Liver (tissue), 9 donors: ENCODE measurements around the gene DIP2C. TPM values are rescaled to one million over a fixed set of nuclear protein-coding genes. Genes with fewer than 3 reads are reported as not detected.

Experiments used
- DNase-seq: peaks from one replicate; pipeline ENCODE4 v3.0.0-alpha.2; 2017; ENCODE audit warnings: low spot score
- H3K27ac ChIP-seq, 2 donors: one replicate each; pipeline ENCODE4 v1.7.0; 2013; ENCODE audit warnings: inconsistent platforms in 2 of 2, low read length in 2 of 2, control low read depth in 1 of 2, low read depth in 1 of 2, mild to moderate bottlenecking in 1 of 2
- H3K27me3 ChIP-seq, 4 donors: one replicate each; pipeline versions ENCODE4 v1.6.1 to v1.7.0; 2013; ENCODE audit warnings: low read length in 3 of 4, inconsistent platforms in 1 of 4, mild to moderate bottlenecking in 1 of 4, moderate library complexity in 1 of 4; ENCODE audit not compliant: control insufficient read depth in 4 of 4, insufficient read depth in 4 of 4
- H3K36me3 ChIP-seq, 4 donors: one replicate each; pipeline versions ENCODE4 v1.6.1 to v1.7.0; 2013; ENCODE audit warnings: low read length in 3 of 4, mild to moderate bottlenecking in 3 of 4, low read depth in 1 of 4, moderate library complexity in 1 of 4; ENCODE audit not compliant: control insufficient read depth in 4 of 4, insufficient read depth in 3 of 4
- H3K4me1 ChIP-seq, 4 donors: one replicate each; pipeline versions ENCODE4 v1.6.1 to v1.7.0; 2013; ENCODE audit warnings: low read length in 3 of 4, mild to moderate bottlenecking in 3 of 4, moderate library complexity in 1 of 4; ENCODE audit not compliant: control insufficient read depth in 4 of 4, insufficient read depth in 4 of 4
- H3K4me3 ChIP-seq, 3 donors: one replicate each; pipeline versions ENCODE4 v1.6.1 to v1.7.0; 2013; ENCODE audit warnings: low read length in 3 of 3, control low read depth in 1 of 3, low read depth in 1 of 3, mild to moderate bottlenecking in 1 of 3
- H3K9ac ChIP-seq, 2 donors: one replicate each; pipeline ENCODE4 v1.7.0; 2013; ENCODE audit warnings: low read length in 2 of 2, mild to moderate bottlenecking in 2 of 2, moderate library complexity in 2 of 2, control low read depth in 1 of 2, low read depth in 1 of 2
- H3K9me3 ChIP-seq, 4 donors: one replicate each; pipeline versions ENCODE4 v1.6.1 to v1.7.0; 2013; ENCODE audit warnings: low read length in 3 of 4; ENCODE audit not compliant: control insufficient read depth in 4 of 4
- ATF3 ChIP-seq: IDR thresholded peaks from 2 replicates; pipeline ENCODE4 v1.6.1; 2016; ENCODE audit warnings: antibody characterized with exemption
- EGR1 ChIP-seq, 2 donors: IDR thresholded peaks; 2 replicates each; pipeline ENCODE4 v1.6.1; 2016 to 2018; ENCODE audit warnings: antibody characterized with exemption in 2 of 2, low read depth in 2 of 2
- FOXA1 ChIP-seq: IDR thresholded peaks from 2 replicates; pipeline ENCODE4 v1.6.1; 2016; ENCODE audit warnings: antibody characterized with exemption
- FOXA2 ChIP-seq: IDR thresholded peaks from 2 replicates; pipeline ENCODE4 v1.6.1; 2016; ENCODE audit warnings: antibody characterized with exemption
- GABPA ChIP-seq, 2 donors: IDR thresholded peaks in 1 of 2; conservative IDR thresholded peaks in 1 of 2; 2 replicates each; pipeline ENCODE4 v1.6.1; 2016; ENCODE audit warnings: antibody characterized with exemption in 2 of 2, mild to moderate bottlenecking in 1 of 2, moderate library complexity in 1 of 2
- HNF4A ChIP-seq, 2 donors: conservative IDR thresholded peaks; 2 replicates each; pipeline ENCODE4 v1.6.1; 2016; ENCODE audit warnings: antibody characterized with exemption in 2 of 2, mild to moderate bottlenecking in 2 of 2
- HNF4G ChIP-seq: IDR thresholded peaks from 2 replicates; pipeline ENCODE4 v1.6.1; 2016; ENCODE audit warnings: antibody characterized with exemption
- JUND ChIP-seq, 2 donors: IDR thresholded peaks; 2 replicates each; pipeline ENCODE4 v1.6.1; 2016; ENCODE audit warnings: antibody characterized with exemption in 2 of 2
- MAX ChIP-seq: IDR thresholded peaks from 2 replicates; pipeline ENCODE4 v1.6.1; 2016; ENCODE audit warnings: antibody characterized with exemption
- NR2F2 ChIP-seq: IDR thresholded peaks from 2 replicates; pipeline ENCODE4 v1.6.1; 2016; ENCODE audit warnings: antibody characterized with exemption
- RAD21 ChIP-seq, 2 donors: IDR thresholded peaks; 2 replicates each; pipeline ENCODE4 v1.6.1; 2016; ENCODE audit warnings: antibody characterized with exemption in 2 of 2, mild to moderate bottlenecking in 2 of 2
- RXRA ChIP-seq, 2 donors: IDR thresholded peaks; 2 replicates each; pipeline ENCODE4 v1.6.1; 2017 to 2018; ENCODE audit warnings: antibody characterized with exemption in 2 of 2, mild to moderate bottlenecking in 1 of 2
- SP1 ChIP-seq: IDR thresholded peaks from 2 replicates; pipeline ENCODE4 v1.6.1; 2018; ENCODE audit warnings: antibody characterized with exemption, mild to moderate bottlenecking
- TAF1 ChIP-seq: conservative IDR thresholded peaks from 2 replicates; pipeline ENCODE4 v1.6.1; 2016; ENCODE audit warnings: antibody characterized with exemption, mild to moderate bottlenecking
- YY1 ChIP-seq: IDR thresholded peaks from 2 replicates; pipeline ENCODE4 v1.6.1; 2016; ENCODE audit warnings: antibody characterized with exemption, mild to moderate bottlenecking
- WGBS: extraction: QIAGEN DNeasy Blood & Tissue Kit; methylation state at CpG from one replicate; pipeline ENCODE4 v1.1.7; 2013; 5-methylcytosine and 5-hydroxymethylcytosine counted together
- polyA plus RNA-seq, 2 donors: library from polyadenylated mRNA; stranded (reverse) in 1 of 2; unstranded in 1 of 2; fragments of 200-250 nt in 1 of 2; fragments of >200 nt in 1 of 2; fragmentation: Nextera tagmentation in 1 of 2; extraction: Ambion mirVana in 1 of 2; gene quantifications; one replicate each; pipeline versions ENCODE4 v1.2.1 to v1.2.3, GENCODE V29; 2013 to 2015
- total RNA-seq, 2 donors: library from RNA; depleted of rRNA; stranded (reverse); fragments of >200 nt; gene quantifications; one replicate each; pipeline ENCODE4 v1.2.3, GENCODE V29; 2014
- TF ChIP-seq, protein P1 (sequence below): fragments of 150-350 bp; IDR thresholded peaks from 2 replicates; pipeline ENCODE4 v1.5.1; 2017; ENCODE audit warnings: improper control_type of control experiment, low read depth, low read length; ENCODE audit not compliant: missing input control
- TF ChIP-seq, protein P2 (sequence below): IDR thresholded peaks from 2 replicates; pipeline ENCODE4 v1.6.1; 2016; ENCODE audit warnings: antibody characterized with exemption
- TF ChIP-seq, protein P3 (sequence below): IDR thresholded peaks from 2 replicates; pipeline ENCODE4 v1.6.1; 2016; ENCODE audit warnings: antibody characterized with exemption, mild to moderate bottlenecking
- donor health status: healthy.
- donor health status: healthy.
- donor health status: healthy.
- donor health status: healthy.
- donor health status: healthy.

DIP2C gene
- total and polyA plus RNA-seq, 4 donors = 4.2 to 12.2 (median 5.7) TPM

DNA sequence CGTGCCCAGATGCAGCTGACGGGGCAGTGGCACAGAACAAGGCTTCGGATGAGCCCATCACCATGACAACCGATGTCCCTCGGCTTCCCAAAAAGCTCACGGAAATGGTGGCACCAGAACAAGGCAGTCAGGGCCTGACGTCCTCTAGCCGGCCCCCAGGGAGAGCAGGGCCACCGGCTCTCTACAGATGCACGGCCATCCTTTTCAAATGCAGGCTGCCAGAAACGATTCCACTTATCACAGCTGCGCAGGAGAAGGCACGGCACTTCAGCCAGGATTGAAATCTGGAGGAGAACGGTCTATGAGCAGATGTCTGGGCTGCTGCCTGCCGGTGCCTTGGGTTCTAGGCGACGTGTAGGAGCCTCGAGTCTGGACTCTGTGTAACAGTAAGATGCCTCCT is 330.4 kb downstream of the DIP2C start:
- no peak overlapping the region for H3K27ac ChIP-seq
- peaks cover 8 to 37% (median 19%) of the 10 kb centered on the region in 4 donors for H3K36me3 ChIP-seq
- TF ChIP-seq EGR1 (IDR thresholded peaks at IDR 0.05; ENCODE audit: low read depth in 2 of 2) (no peak), ATF3 (no peak), MAX (no peak), RAD21 (IDR thresholded peaks at IDR 0.05) (no peak), GABPA (IDR thresholded peaks at IDR 0.05 in 1 of 2, conservative IDR thresholded peaks at IDR 0.05 in 1 of 2) (no peak), HNF4G (no peak), NR2F2 (no peak), HNF4A (conservative IDR thresholded peaks at IDR 0.05) (no peak), TAF1 (no peak), SP1 (no peak), FOXA1 (no peak)
- H3K9ac ChIP-seq = no peak overlapping the region
- 97% methylated on average over 18 of the region's 18 CpGs for WGBS
- H3K27me3 ChIP-seq = no peaks in the 10 kb centered on the region
- no peak for DNase-seq
- no peaks in the 10 kb centered on the region for H3K9me3 ChIP-seq
- H3K4me3 ChIP-seq = no peak overlapping the region
- peaks cover 0 to 16% (median 13%) of the 10 kb centered on the region in 4 donors for H3K4me1 ChIP-seq

DNA sequence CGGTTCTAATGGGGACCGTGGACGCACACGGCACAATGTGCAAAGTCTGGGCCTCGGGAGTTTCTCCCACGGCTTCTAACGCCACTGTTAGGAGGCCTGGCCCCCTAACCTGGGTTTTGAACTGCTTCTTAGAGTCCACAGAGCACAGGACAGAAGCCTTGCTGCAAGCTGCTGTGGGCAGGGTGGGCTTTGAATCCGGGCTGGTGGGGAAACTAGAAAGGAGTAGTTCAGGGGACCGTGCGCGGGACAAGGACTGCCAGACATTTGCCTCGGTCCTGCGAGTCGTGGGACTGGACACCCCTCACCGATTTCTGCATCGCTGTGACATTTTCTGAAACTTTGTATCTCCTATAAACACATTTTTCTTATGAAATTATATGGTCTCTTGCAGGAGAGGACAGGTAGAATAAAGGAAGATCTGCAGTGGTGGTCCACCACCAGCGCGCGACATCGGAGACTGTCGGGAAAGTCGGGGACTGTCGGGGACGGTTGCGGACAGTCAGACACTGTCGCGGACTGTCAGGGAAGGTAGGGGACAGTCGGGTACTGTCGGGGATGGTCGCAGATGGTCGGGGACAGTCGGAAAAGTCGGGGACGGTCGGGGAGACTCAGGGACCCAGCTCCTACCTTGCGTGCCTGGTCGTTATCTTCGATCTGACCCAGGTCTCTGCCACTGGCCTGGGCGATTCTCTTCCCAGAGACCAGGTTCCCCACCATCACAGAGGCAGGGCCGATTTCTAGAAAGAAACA is 332.1 kb downstream of the DIP2C start:
- TF ChIP-seq NR2F2 (no peak), ATF3 (no peak), RAD21 (IDR thresholded peaks at IDR 0.05) (no peak), FOXA1 (no peak), EGR1 (IDR thresholded peaks at IDR 0.05; ENCODE audit: low read depth in 2 of 2) (no peak), HNF4A (conservative IDR thresholded peaks at IDR 0.05) (no peak), YY1 (no peak), SP1 (no peak), HNF4G (no peak), TAF1 (no peak), RXRA (IDR thresholded peaks at IDR 0.05) (no peak), FOXA2 (no peak), JUND (IDR thresholded peaks at IDR 0.05) (no peak)
- TF ChIP-seq, protein P1, sequence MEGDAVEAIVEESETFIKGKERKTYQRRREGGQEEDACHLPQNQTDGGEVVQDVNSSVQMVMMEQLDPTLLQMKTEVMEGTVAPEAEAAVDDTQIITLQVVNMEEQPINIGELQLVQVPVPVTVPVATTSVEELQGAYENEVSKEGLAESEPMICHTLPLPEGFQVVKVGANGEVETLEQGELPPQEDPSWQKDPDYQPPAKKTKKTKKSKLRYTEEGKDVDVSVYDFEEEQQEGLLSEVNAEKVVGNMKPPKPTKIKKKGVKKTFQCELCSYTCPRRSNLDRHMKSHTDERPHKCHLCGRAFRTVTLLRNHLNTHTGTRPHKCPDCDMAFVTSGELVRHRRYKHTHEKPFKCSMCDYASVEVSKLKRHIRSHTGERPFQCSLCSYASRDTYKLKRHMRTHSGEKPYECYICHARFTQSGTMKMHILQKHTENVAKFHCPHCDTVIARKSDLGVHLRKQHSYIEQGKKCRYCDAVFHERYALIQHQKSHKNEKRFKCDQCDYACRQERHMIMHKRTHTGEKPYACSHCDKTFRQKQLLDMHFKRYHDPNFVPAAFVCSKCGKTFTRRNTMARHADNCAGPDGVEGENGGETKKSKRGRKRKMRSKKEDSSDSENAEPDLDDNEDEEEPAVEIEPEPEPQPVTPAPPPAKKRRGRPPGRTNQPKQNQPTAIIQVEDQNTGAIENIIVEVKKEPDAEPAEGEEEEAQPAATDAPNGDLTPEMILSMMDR = no peak
- TF ChIP-seq, protein P2, sequence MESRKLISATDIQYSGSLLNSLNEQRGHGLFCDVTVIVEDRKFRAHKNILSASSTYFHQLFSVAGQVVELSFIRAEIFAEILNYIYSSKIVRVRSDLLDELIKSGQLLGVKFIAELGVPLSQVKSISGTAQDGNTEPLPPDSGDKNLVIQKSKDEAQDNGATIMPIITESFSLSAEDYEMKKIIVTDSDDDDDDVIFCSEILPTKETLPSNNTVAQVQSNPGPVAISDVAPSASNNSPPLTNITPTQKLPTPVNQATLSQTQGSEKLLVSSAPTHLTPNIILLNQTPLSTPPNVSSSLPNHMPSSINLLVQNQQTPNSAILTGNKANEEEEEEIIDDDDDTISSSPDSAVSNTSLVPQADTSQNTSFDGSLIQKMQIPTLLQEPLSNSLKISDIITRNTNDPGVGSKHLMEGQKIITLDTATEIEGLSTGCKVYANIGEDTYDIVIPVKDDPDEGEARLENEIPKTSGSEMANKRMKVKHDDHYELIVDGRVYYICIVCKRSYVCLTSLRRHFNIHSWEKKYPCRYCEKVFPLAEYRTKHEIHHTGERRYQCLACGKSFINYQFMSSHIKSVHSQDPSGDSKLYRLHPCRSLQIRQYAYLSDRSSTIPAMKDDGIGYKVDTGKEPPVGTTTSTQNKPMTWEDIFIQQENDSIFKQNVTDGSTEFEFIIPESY = no peak
- TF ChIP-seq, protein P3, sequence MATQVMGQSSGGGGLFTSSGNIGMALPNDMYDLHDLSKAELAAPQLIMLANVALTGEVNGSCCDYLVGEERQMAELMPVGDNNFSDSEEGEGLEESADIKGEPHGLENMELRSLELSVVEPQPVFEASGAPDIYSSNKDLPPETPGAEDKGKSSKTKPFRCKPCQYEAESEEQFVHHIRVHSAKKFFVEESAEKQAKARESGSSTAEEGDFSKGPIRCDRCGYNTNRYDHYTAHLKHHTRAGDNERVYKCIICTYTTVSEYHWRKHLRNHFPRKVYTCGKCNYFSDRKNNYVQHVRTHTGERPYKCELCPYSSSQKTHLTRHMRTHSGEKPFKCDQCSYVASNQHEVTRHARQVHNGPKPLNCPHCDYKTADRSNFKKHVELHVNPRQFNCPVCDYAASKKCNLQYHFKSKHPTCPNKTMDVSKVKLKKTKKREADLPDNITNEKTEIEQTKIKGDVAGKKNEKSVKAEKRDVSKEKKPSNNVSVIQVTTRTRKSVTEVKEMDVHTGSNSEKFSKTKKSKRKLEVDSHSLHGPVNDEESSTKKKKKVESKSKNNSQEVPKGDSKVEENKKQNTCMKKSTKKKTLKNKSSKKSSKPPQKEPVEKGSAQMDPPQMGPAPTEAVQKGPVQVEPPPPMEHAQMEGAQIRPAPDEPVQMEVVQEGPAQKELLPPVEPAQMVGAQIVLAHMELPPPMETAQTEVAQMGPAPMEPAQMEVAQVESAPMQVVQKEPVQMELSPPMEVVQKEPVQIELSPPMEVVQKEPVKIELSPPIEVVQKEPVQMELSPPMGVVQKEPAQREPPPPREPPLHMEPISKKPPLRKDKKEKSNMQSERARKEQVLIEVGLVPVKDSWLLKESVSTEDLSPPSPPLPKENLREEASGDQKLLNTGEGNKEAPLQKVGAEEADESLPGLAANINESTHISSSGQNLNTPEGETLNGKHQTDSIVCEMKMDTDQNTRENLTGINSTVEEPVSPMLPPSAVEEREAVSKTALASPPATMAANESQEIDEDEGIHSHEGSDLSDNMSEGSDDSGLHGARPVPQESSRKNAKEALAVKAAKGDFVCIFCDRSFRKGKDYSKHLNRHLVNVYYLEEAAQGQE = no peak
- Histone ChIP-seq H3K9me3 (no peaks in the 10 kb centered on the region), H3K9ac (no peak overlapping the region), H3K36me3 (peaks cover 8 to 30% (median 18%) of the 10 kb centered on the region in 4 donors), H3K27me3 (no peaks in the 10 kb centered on the region), H3K4me3 (no peak overlapping the region), H3K27ac (no peak overlapping the region), H3K4me1 (peaks cover 0 to 16% (median 13%) of the 10 kb centered on the region in 4 donors)
- 97% methylated on average over 40 of the region's 40 CpGs for WGBS
- DNase-seq = no peak
